NT2/D1 (cell line): ENCODE data around the gene MPP2.
A peak's percentile ranks its signal among the peaks of the same experiment; 100 is the strongest.
"Not testable (repeated sequence)": the region's sequence is repeated elsewhere in the genome, so short reads cannot be mapped to it uniquely, and the experiment has no call there.

Experiments
- DNase-seq: peaks from one replicate; pipeline ENCODE4 v3.0.0-alpha.2; 2011; ENCODE audit warnings: low read depth, low spot score
- H3K27me3 ChIP-seq: 2 replicates; pipeline ENCODE4 v1.6.0; 2011; ENCODE audit warnings: mild to moderate bottlenecking; ENCODE audit not compliant: insufficient read length, insufficient read depth
- H3K36me3 ChIP-seq: 2 replicates; pipeline ENCODE4 v1.6.1; 2011; ENCODE audit warnings: mild to moderate bottlenecking, low read length, mixed read lengths; ENCODE audit not compliant: insufficient read depth, insufficient read length
- H3K4me1 ChIP-seq: 2 replicates; pipeline ENCODE4 v1.5.1; 2011; ENCODE audit not compliant: insufficient read depth, insufficient read length
- H3K4me3 ChIP-seq: 2 replicates; pipeline ENCODE4 v1.5.1; 2011; ENCODE audit warnings: low read depth; ENCODE audit not compliant: insufficient read length
- H3K9ac ChIP-seq: 2 replicates; pipeline ENCODE4 v1.6.0; 2011; ENCODE audit warnings: low read depth; ENCODE audit not compliant: insufficient read length
- H3K9me3 ChIP-seq: 2 replicates; pipeline ENCODE4 v1.5.1; 2011; ENCODE audit warnings: mild to moderate bottlenecking, low read length; ENCODE audit not compliant: insufficient read depth
- SUZ12 ChIP-seq: IDR thresholded peaks from 2 replicates; pipeline ENCODE4 v1.6.1; 2011; ENCODE audit not compliant: insufficient read length, insufficient read depth; ENCODE audit errors: extremely low read depth
- YY1 ChIP-seq: IDR thresholded peaks from 2 replicates; pipeline ENCODE4 v1.6.1; 2011; ENCODE audit not compliant: insufficient read length, insufficient read depth
- ZNF274 ChIP-seq: IDR thresholded peaks from 2 replicates; pipeline ENCODE4 v1.6.1; 2011; ENCODE audit warnings: mild to moderate bottlenecking, low read depth, low read length

Gene MPP2

DNA sequence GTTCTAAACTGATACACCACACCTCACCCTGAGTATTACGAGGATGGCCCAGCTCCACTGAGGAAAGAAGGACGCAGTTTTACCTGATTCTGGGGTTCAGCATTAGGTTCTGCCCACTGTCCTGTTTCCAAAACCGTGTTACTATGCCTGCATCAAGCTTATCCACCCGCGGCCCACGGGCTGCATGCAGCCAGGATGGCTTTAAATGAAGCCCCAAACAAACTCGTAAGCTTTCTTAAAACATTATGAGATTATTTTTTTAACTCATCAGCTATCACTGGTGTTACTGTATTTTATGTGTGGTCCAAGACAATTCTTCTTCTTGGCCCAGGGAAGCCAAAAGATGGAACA lies 64.4 kb downstream of the MPP2 start:
- H3K9me3 ChIP-seq: no peaks in the 10 kb centered on the region
- H3K9ac ChIP-seq: no peak overlapping the region
- no peaks in the 10 kb centered on the region for H3K36me3 ChIP-seq
- no peak for TF ChIP-seq SUZ12
- no peak for TF ChIP-seq ZNF274
- no peak for TF ChIP-seq YY1
- H3K4me3 ChIP-seq: no peak overlapping the region
- DNase-seq: no peak
- H3K27me3 ChIP-seq: no peaks in the 10 kb centered on the region
- H3K4me1 ChIP-seq: peaks cover 8% of the 10 kb centered on the region

DNA sequence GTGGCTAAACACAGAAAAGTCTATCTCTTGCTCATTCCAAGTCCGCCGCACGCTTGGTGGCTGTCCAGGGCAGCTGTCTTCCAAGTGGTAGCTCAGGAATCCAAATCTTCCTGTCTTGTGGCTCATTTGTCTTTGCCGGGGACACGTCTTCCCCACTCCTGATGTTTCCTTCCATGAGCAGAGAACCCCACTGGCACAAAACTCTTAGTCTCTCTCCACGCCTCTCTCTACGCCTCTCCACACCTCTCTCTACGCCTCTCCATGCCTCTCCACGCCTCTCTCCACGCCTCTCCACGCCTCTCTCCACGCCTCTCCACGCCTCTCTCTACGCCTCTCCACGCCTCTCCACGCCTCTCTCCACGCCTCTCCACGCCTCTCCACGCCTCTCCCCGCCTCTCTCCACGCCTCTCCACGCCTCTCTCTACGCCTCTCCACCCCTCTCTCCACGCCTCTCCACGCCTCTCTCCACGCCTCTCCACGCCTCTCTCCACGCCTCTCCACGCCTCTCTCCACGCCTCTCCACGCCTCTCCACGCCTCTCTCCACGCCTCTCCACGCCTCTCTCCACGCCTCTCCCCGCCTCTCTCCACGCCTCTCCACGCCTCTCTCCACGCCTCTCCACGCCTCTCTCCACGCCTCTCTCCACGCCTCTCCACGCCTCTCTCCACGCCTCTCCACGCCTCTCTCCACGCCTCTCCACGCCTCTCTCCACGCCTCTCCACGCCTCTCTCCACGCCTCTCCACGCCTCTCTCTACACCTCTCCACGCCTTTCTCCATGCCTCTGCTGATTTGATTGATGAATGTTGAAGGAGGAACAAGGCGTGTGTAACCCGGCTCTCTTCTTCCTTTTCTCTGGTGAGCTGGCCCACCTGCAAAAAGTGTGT lies 65.0 kb downstream of the MPP2 start:
- not testable (repeated sequence) for H3K9me3 ChIP-seq, DNase-seq, H3K36me3 ChIP-seq, H3K4me1 ChIP-seq, H3K4me3 ChIP-seq, H3K9ac ChIP-seq, H3K27me3 ChIP-seq

DNA sequence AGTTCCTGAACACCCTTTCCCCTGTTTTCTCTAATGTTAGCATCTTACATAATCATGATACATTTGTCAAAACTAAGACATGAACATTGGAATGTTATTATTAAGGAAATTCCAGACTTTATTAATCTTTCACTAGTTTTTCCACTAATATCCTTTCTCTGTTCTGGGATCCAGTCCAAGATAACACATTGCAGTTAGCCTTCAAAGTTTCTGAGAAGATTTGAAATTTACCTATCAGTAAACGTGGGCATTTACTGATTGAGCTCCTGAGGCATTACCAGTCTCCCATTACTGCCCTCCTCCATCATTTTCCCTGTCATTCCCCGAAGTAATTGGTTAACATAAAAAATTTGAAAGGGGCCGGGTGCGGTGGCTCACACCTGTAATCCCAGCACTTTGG lies 66.1 kb downstream of the MPP2 start:
- H3K4me3 ChIP-seq: no peak overlapping the region
- H3K36me3 ChIP-seq: no peaks in the 10 kb centered on the region
- no peak for DNase-seq
- TF ChIP-seq YY1 (no peak), SUZ12 (no peak), ZNF274 (no peak)
- H3K9ac ChIP-seq: no peak overlapping the region
- H3K9me3 ChIP-seq: no peaks in the 10 kb centered on the region
- no peaks in the 10 kb centered on the region for H3K27me3 ChIP-seq
- peaks cover 3% of the 10 kb centered on the region for H3K4me1 ChIP-seq

DNA sequence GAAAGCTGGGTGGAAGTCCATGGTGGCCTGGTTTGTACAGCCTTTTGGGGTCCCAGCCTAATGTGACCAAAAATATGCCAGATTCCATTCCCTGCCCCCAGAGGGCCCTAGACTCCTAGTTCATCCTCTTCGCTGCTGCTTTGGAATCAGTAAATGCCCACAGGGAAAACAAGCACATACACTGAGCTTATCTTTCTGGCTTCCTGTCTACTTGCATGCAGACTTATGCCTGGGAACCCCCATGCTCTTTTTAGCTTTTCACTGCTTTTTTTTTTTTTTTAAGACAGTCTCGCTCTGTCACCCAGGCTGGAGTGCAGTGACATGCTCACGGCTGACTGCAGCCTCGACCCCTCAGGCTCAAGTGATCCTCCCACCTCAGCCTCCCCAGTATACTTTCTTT lies 66.5 kb downstream of the MPP2 start:
- no peak for DNase-seq
- Histone ChIP-seq H3K4me3 (no peak overlapping the region), H3K4me1 (peaks cover 3% of the 10 kb centered on the region), H3K9ac (no peak overlapping the region), H3K9me3 (no peaks in the 10 kb centered on the region), H3K36me3 (no peaks in the 10 kb centered on the region), H3K27me3 (no peaks in the 10 kb centered on the region)
- no peak for TF ChIP-seq ZNF274
- no peak for TF ChIP-seq YY1

DNA sequence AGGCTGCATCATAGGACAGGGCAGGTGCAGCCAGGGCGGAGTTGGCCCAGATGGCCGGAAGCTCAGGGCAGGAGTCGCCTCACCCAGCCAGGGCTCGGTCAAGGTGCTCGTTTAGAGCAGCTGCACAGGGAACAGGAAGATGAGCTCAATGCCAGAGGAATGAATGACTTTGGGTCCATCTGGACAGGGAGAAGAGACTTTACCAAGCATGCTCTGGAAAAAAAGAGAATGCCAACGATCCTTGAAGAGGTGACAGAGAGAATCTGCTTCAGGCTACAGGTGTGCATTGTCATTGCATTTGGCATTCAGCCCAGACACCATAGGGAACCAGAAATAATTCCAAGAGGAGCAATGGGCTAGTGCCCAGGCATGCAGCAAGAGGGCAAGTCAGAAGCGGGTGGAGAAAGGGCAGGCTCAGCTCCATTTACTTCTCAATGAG lies 67.6 kb downstream of the MPP2 start:
- H3K27me3 ChIP-seq: peaks cover under 1% of the 10 kb centered on the region
- no peaks in the 10 kb centered on the region for H3K36me3 ChIP-seq
- no peak for DNase-seq
- peaks cover 3% of the 10 kb centered on the region; the same call in 1 of the 2 replicates for H3K9me3 ChIP-seq
- H3K4me1 ChIP-seq: peaks cover 3% of the 10 kb centered on the region
- TF ChIP-seq SUZ12: no peak
- TF ChIP-seq YY1: no peak
- no peak for TF ChIP-seq ZNF274
- no peak overlapping the region for H3K9ac ChIP-seq
- H3K4me3 ChIP-seq: no peak overlapping the region

DNA sequence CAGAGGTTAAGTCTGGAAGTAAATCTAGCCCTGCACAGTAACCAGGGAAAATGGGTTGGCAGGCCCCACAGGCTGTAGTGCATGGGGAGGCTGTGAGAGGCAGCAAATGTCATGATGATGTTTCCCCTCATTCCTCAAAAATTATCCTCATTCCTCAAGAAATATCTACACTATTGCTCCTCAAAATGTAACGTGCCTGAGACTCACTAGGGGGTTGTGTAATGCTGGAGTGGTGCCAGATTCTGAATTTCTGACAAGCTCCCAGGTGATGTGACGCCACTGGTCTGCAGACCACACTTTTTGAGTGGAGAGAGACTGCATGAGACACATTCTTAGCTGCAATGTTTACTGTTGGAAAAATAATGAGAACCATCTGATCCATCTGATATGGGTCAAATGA lies 73.2 kb downstream of the MPP2 start:
- H3K36me3 ChIP-seq: peaks cover 28% of the 10 kb centered on the region
- peaks cover 11% of the 10 kb centered on the region for H3K4me1 ChIP-seq
- H3K27me3 ChIP-seq: peaks cover 16% of the 10 kb centered on the region
- no peak overlapping the region for H3K4me3 ChIP-seq
- no peak for DNase-seq
- TF ChIP-seq YY1 (no peak), ZNF274 (no peak), SUZ12 (no peak)
- no peak overlapping the region for H3K9ac ChIP-seq
- H3K9me3 ChIP-seq: peaks cover 11% of the 10 kb centered on the region

DNA sequence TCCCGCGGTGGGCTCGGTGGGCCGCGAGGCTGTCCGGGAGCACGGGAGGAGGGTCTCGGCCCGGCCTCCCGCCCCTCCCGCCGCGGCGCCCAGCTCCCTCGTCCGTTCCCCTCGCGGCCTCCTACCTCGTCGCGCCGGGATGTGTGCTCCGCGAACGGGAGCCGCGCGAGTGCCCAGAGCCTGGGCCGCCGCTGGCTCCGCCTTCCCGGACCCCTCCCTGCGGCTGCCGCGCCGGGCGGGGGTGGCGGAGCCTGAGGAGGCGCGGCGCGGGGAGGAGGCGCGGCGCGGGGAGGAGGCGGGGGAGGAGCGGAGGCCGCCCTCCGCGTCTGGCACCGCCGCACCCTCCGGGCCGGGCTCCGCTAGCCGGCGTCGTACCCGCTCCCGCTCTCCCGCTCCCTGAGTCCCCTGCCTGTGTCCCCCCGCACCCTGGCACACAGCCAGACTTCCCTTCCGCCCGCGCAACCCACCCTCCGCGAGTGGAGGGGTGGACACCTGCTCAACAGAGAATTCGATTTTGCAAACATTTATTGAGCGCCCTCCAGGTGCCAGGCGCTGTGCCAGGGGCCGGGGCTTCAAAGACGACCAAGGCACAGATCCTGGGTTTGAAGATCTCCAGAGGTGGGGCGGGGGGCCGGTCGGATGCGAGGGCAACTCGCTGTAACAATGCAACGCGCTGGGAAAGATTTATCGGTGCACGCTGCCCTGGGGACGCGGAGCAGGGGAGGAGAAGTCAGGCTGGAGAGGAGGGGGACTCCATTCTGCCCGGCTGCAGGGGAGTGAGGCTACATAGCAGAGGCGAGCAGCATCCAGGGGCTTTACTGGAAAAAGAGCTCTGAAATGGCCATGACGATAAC lies 74.1 kb downstream of the MPP2 start, which contains the start of gene MPP3:
Gene MPP3 (minus strand): TSS at position 171 of the 854 bp plus-strand sequence. CDS start 1,240 bp downstream, outside the sequence.
- Histone ChIP-seq H3K27me3 (peaks cover 16% of the 10 kb centered on the region), H3K4me3 (peak within 1 kb of the TSS; percentile 70), H3K9me3 (peaks cover 11% of the 10 kb centered on the region), H3K9ac (peak within 1 kb of the TSS; percentile 81), H3K4me1 (peaks cover 11% of the 10 kb centered on the region), H3K36me3 (peaks cover 37% of the 10 kb centered on the region)
- TF ChIP-seq YY1 (no peak), SUZ12 (no peak), ZNF274 (no peak)
- DNase-seq: no peak
